ENCODE measurements around the gene IL1B. TPM values are rescaled to one million over a fixed set of nuclear protein-coding genes. Genes with fewer than 3 reads are reported as not detected.

IL1B gene
- total and polyA plus RNA-seq, 2 donors, result 2.3 to 7.5 TPM

GRCh38 chr2:112829101-112829960, 7.2 kb downstream of the IL1B start:
- Histone ChIP-seq H3K4me3 (ENCODE audit: low read depth, low read length) (no peak overlapping the region), H3K36me3 (ENCODE audit: insufficient read depth) (no peaks in the 10 kb centered on the region), H3K27ac (ENCODE audit: low read depth) (no peak overlapping the region), H3K4me1 (ENCODE audit: insufficient read depth) (no peaks in the 10 kb centered on the region)
- 71% methylated on average over 5 of the region's 5 CpGs for WGBS
- no peak for DNase-seq (ENCODE audit: extremely low spot score)

GRCh38 chr2:112828251-112828691, 8.3 kb downstream of the IL1B start:
- Histone ChIP-seq H3K4me3 (ENCODE audit: low read depth, low read length) (no peak overlapping the region), H3K4me1 (ENCODE audit: insufficient read depth) (no peaks in the 10 kb centered on the region), H3K27ac (ENCODE audit: low read depth) (no peak overlapping the region), H3K36me3 (ENCODE audit: insufficient read depth) (no peaks in the 10 kb centered on the region)
- 83% methylated on average over 3 of the region's 3 CpGs for WGBS
- no peak for DNase-seq (ENCODE audit: extremely low spot score)

- Histone ChIP-seq H3K36me3 (ENCODE audit: insufficient read depth) (no peaks in the 10 kb centered on the region), H3K4me1 (ENCODE audit: insufficient read depth) (no peaks in the 10 kb centered on the region), H3K4me3 (ENCODE audit: low read depth, low read length) (no peak overlapping the region), H3K27ac (ENCODE audit: low read depth) (no peak overlapping the region)
- DNase-seq (ENCODE audit: extremely low spot score), result no peak
- 69% methylated on average over 6 of the region's 6 CpGs for WGBS
Observed at GRCh38 chr2:112827604-112828185, 8.9 kb downstream of the IL1B start.

- Histone ChIP-seq H3K4me1 (ENCODE audit: insufficient read depth) (no peaks in the 10 kb centered on the region), H3K36me3 (ENCODE audit: insufficient read depth) (no peaks in the 10 kb centered on the region), H3K27ac (ENCODE audit: low read depth) (no peak overlapping the region), H3K4me3 (ENCODE audit: low read depth, low read length) (no peak overlapping the region)
- WGBS, result 77% methylated on average over 3 of the region's 3 CpGs
- no peak for DNase-seq (ENCODE audit: extremely low spot score)
Observed at GRCh38 chr2:112827009-112827408, 9.6 kb downstream of the IL1B start.

- no peak overlapping the region for H3K4me3 ChIP-seq (ENCODE audit: low read depth, low read length)
- no peaks in the 10 kb centered on the region for H3K36me3 ChIP-seq (ENCODE audit: insufficient read depth)
- no peak overlapping the region for H3K27ac ChIP-seq (ENCODE audit: low read depth)
- H3K4me1 ChIP-seq (ENCODE audit: insufficient read depth), result no peaks in the 10 kb centered on the region
- 94% methylated on average over 2 of the region's 2 CpGs for WGBS
- no peak for DNase-seq (ENCODE audit: extremely low spot score)
Observed at GRCh38 chr2:112825706-112826105, 10.9 kb downstream of the IL1B start.

- H3K27ac ChIP-seq (ENCODE audit: low read depth), result no peak overlapping the region
- H3K4me1 ChIP-seq (ENCODE audit: insufficient read depth), result no peaks in the 10 kb centered on the region
Observed at GRCh38 chr2:112824694-112825085, 11.9 kb downstream of the IL1B start.

GRCh38 chr2:112821682-112822081, 14.9 kb downstream of the IL1B start:
- WGBS, result 58% methylated on average over 4 of the region's 4 CpGs
- Histone ChIP-seq H3K27ac (ENCODE audit: low read depth) (no peak overlapping the region), H3K4me3 (ENCODE audit: low read depth, low read length) (no peak overlapping the region), H3K4me1 (ENCODE audit: insufficient read depth) (no peaks in the 10 kb centered on the region), H3K36me3 (ENCODE audit: insufficient read depth) (no peaks in the 10 kb centered on the region)
- no peak for DNase-seq (ENCODE audit: extremely low spot score)

More at GRCh38 chr2:112824694-112825085, 11.9 kb downstream of the IL1B start:
- Histone ChIP-seq H3K36me3 (ENCODE audit: insufficient read depth) (no peaks in the 10 kb centered on the region), H3K4me3 (ENCODE audit: low read depth, low read length) (no peak overlapping the region)
- no peak for DNase-seq (ENCODE audit: extremely low spot score)

GRCh38 chr2:112821142-112821541, 15.4 kb downstream of the IL1B start:
- Histone ChIP-seq H3K27ac (ENCODE audit: low read depth) (no peak overlapping the region), H3K36me3 (ENCODE audit: insufficient read depth) (no peaks in the 10 kb centered on the region), H3K4me3 (ENCODE audit: low read depth, low read length) (no peak overlapping the region), H3K4me1 (ENCODE audit: insufficient read depth) (no peaks in the 10 kb centered on the region)
- no peak for DNase-seq (ENCODE audit: extremely low spot score)
- WGBS, result 61% methylated on average over 5 of the region's 5 CpGs

GRCh38 chr2:112820343-112820742, 16.2 kb downstream of the IL1B start:
- Histone ChIP-seq H3K36me3 (ENCODE audit: insufficient read depth) (no peaks in the 10 kb centered on the region), H3K27ac (ENCODE audit: low read depth) (no peak overlapping the region), H3K4me1 (ENCODE audit: insufficient read depth) (no peaks in the 10 kb centered on the region), H3K4me3 (ENCODE audit: low read depth, low read length) (no peak overlapping the region)
- no peak for DNase-seq (ENCODE audit: extremely low spot score)

- H3K27ac ChIP-seq (ENCODE audit: low read depth), result no peak overlapping the region
- H3K4me1 ChIP-seq (ENCODE audit: insufficient read depth), result no peaks in the 10 kb centered on the region
- WGBS, result 84% methylated on average over 7 of the region's 7 CpGs
- no peak for DNase-seq (ENCODE audit: extremely low spot score)
- H3K4me3 ChIP-seq (ENCODE audit: low read depth, low read length), result no peak overlapping the region
- no peaks in the 10 kb centered on the region for H3K36me3 ChIP-seq (ENCODE audit: insufficient read depth)
Observed at GRCh38 chr2:112819081-112819480, 17.5 kb downstream of the IL1B start.

- DNase-seq (ENCODE audit: extremely low spot score), result no peak
- 66% methylated on average over 3 of the region's 3 CpGs for WGBS
- no peak overlapping the region for H3K27ac ChIP-seq (ENCODE audit: low read depth)
- no peaks in the 10 kb centered on the region for H3K36me3 ChIP-seq (ENCODE audit: insufficient read depth)
- H3K4me3 ChIP-seq (ENCODE audit: low read depth, low read length), result no peak overlapping the region
- H3K4me1 ChIP-seq (ENCODE audit: insufficient read depth), result no peaks in the 10 kb centered on the region
Observed at GRCh38 chr2:112818094-112818902, 18.3 kb downstream of the IL1B start.

- Histone ChIP-seq H3K27ac (ENCODE audit: low read depth) (no peak overlapping the region), H3K36me3 (ENCODE audit: insufficient read depth) (no peaks in the 10 kb centered on the region), H3K4me1 (ENCODE audit: insufficient read depth) (peaks cover 3% of the 10 kb centered on the region), H3K4me3 (ENCODE audit: low read depth, low read length) (no peak overlapping the region)
- WGBS, result 75% methylated on average over 4 of the region's 4 CpGs
- no peak for DNase-seq (ENCODE audit: extremely low spot score)
Observed at GRCh38 chr2:112817082-112817689, 19.4 kb downstream of the IL1B start.

- no peak overlapping the region for H3K4me3 ChIP-seq (ENCODE audit: low read depth, low read length)
- no peaks in the 10 kb centered on the region for H3K36me3 ChIP-seq (ENCODE audit: insufficient read depth)
- WGBS, result 50% methylated on average over 2 of the region's 2 CpGs
- no peak overlapping the region for H3K27ac ChIP-seq (ENCODE audit: low read depth)
- H3K4me1 ChIP-seq (ENCODE audit: insufficient read depth), result peaks cover 3% of the 10 kb centered on the region
- no peak for DNase-seq (ENCODE audit: extremely low spot score)
Observed at GRCh38 chr2:112814278-112814677, 22.3 kb downstream of the IL1B start.

Data from urinary bladder (tissue), 4 donors.